Ovary (tissue), 9 donors: ENCODE measurements around the gene TTLL6. TPM values are rescaled to one million over a fixed set of nuclear protein-coding genes. Genes with fewer than 3 reads are reported as not detected.

ENCODE experiments used
- DNase-seq, 5 donors: peaks; one replicate each; pipeline ENCODE4 v3.0.0-alpha.2; 2019 to 2020
- H3K27ac ChIP-seq, 2 donors: fragments of 200-600 bp; one replicate each; pipeline versions ENCODE4 v1.5.1 to v1.8.0; 2019 to 2022
- H3K27me3 ChIP-seq: fragments of 200-600 bp; one replicate; pipeline ENCODE4 v1.8.0; 2022
- H3K36me3 ChIP-seq: fragments of 200-600 bp; sonication (generic); one replicate; pipeline ENCODE4 v1.5.1; 2019
- H3K4me1 ChIP-seq: one replicate; pipeline ENCODE4 v1.8.1; 2013; ENCODE audit warnings: mild to moderate bottlenecking, moderate library complexity; ENCODE audit not compliant: insufficient read depth
- H3K4me3 ChIP-seq: fragments of 200-600 bp; sonication (generic); one replicate; pipeline ENCODE4 v1.5.1; 2017
- H3K9me3 ChIP-seq, 2 donors: fragments of 200-600 bp in 1 of 2; sonication (generic) in 1 of 2; one replicate each; pipeline versions ENCODE4 v1.5.1 to v1.8.1; 2013 to 2019; ENCODE audit warnings: mild to moderate bottlenecking in 1 of 2, moderate library complexity in 1 of 2
- CTCF ChIP-seq, 3 donors: fragments of 450-650 bp in 2 of 3; fragments of 200-600 bp in 1 of 3; IDR thresholded peaks; one replicate each; pipeline versions ENCODE4 v1.5.1 to v1.8.0; 2016 to 2022; ENCODE audit warnings: antibody characterized with exemption in 3 of 3, mild to moderate bottlenecking in 1 of 3
- EP300 ChIP-seq: sonication (generic); formaldehyde crosslinking; IDR thresholded peaks from one replicate; pipeline ENCODE4 v1.6.1; 2017; ENCODE audit warnings: antibody characterized with exemption
- POLR2A ChIP-seq: fragments of 450-650 bp; IDR thresholded peaks from one replicate; pipeline ENCODE4 v1.6.1; 2017; ENCODE audit warnings: antibody characterized with exemption, mild to moderate bottlenecking, moderate library complexity
- WGBS, 3 donors: extraction: QIAGEN DNeasy Blood & Tissue Kit in 1 of 3; methylation state at CpG; one replicate each; pipeline versions ENCODE4 v1.1.5 to v1.1.7; 2013 to 2017; 5-methylcytosine and 5-hydroxymethylcytosine counted together
- intact Hi-C, 4 donors: fragments of 100-400 bp; cut with DNase I; formaldehyde crosslinking; loops; one replicate each; pipeline versions ENCODE4 v1.11.0 to v1.15.1; 2022 to 2023
- polyA plus RNA-seq, 2 donors: library from polyadenylated mRNA; stranded (reverse); fragments of 200-250 nt in 1 of 2; fragments of 350-450 nt in 1 of 2; fragmentation: Illumina TruSeq in 1 of 2; extraction: RNeasy Lipid Tissue Mini Kit (QIAGEN cat#74804) in 1 of 2; gene quantifications; one replicate each; pipeline ENCODE4 v1.2.3, GENCODE V29; 2013 to 2014
- total RNA-seq, 7 donors: library from RNA; depleted of rRNA in 2 of 7; stranded (reverse); fragments of >200 nt in 2 of 7; fragmentation: NEBNext Ultra II Directional in 3 of 7; extraction: Animal tissue kit (Norgen Biotek cat#: 25700) in 3 of 7; gene quantifications; one replicate each; pipeline versions ENCODE4 v1.1.0 to v1.2.4, GENCODE V29; 2016 to 2023
- donor health status: DM: no; HTN: no; CAD: no; lungs with moderate emphysema.
- donor health status: DM: no; HTN: no; CAD: no.
- donor health status: Bipolar disorder and iron deficiency.
- donor health status: DM: yes; HTN: yes; CAD: no.
- donor health status: DM: no; HTN: no; CAD: no.
- donor health status: DM: yes; HTN: yes; CAD: no.

Gene TTLL6
- total and polyA plus RNA-seq, 9 donors: 0.06 to 3.8 (median 0.44) TPM; not detected in 3

- Histone ChIP-seq H3K36me3 (no peaks in the 10 kb centered on the region), H3K27ac (no peak overlapping the region), H3K27me3 (no peaks in the 10 kb centered on the region), H3K9me3 (no peaks in the 10 kb centered on the region), H3K4me3 (no peak overlapping the region), H3K4me1 (no peaks in the 10 kb centered on the region)
- TF ChIP-seq CTCF (IDR thresholded peaks at IDR 0.05): no peak
- TF ChIP-seq POLR2A: no peak
- DNase-seq: no peak
- intact Hi-C loops: no loop called here
- WGBS, 3 donors: 4 to 16% (median 13%) methylated on average over 2 of the region's 2 CpGs
Observed at GRCh38 chr17:48757524-48757961, 59.5 kb downstream of the TTLL6 start.

- H3K27me3 ChIP-seq: no peaks in the 10 kb centered on the region
- no peak overlapping the region for H3K4me3 ChIP-seq
- H3K36me3 ChIP-seq: no peaks in the 10 kb centered on the region
- no peak for DNase-seq
- no peak overlapping the region for H3K27ac ChIP-seq
- no peaks in the 10 kb centered on the region for H3K9me3 ChIP-seq
- intact Hi-C loops: no loop called here
- H3K4me1 ChIP-seq: no peaks in the 10 kb centered on the region
- WGBS, 3 donors: 43 to 47% (median 43%) methylated on average over 3 of the region's 3 CpGs
- no peak for TF ChIP-seq CTCF (IDR thresholded peaks at IDR 0.05)
- no peak for TF ChIP-seq EP300
- no peak for TF ChIP-seq POLR2A
Observed at GRCh38 chr17:48756830-48757251, 60.2 kb downstream of the TTLL6 start.

- WGBS, 3 donors: 22 to 25% (median 22%) methylated on average over 8 of the region's 8 CpGs
- no peaks in the 10 kb centered on the region for H3K4me1 ChIP-seq
- intact Hi-C loops: no loop called here
- no peaks in the 10 kb centered on the region for H3K36me3 ChIP-seq
- TF ChIP-seq EP300 (no peak), POLR2A (no peak), CTCF (IDR thresholded peaks at IDR 0.05) (no peak)
- H3K27ac ChIP-seq: no peak overlapping the region
- H3K9me3 ChIP-seq: no peaks in the 10 kb centered on the region
- no peaks in the 10 kb centered on the region for H3K27me3 ChIP-seq
- no peak for DNase-seq
- H3K4me3 ChIP-seq: no peak overlapping the region
Observed at GRCh38 chr17:48755356-48755755, 61.7 kb downstream of the TTLL6 start.

- no peaks in the 10 kb centered on the region for H3K4me1 ChIP-seq
- DNase-seq: no peak
- H3K36me3 ChIP-seq: no peaks in the 10 kb centered on the region
- intact Hi-C loops: no loop called here
- no peaks in the 10 kb centered on the region for H3K27me3 ChIP-seq
- no peak overlapping the region for H3K4me3 ChIP-seq
- no peak overlapping the region for H3K27ac ChIP-seq
- TF ChIP-seq POLR2A: no peak
- no peak for TF ChIP-seq EP300
- TF ChIP-seq CTCF (IDR thresholded peaks at IDR 0.05): no peak
- 5 to 6% (median 5%) methylated on average over 47 to 52 of the region's 52 CpGs for WGBS, 3 donors
- no peaks in the 10 kb centered on the region for H3K9me3 ChIP-seq
Observed at GRCh38 chr17:48754500-48755261, 62.3 kb downstream of the TTLL6 start.
